Muscle of back (tissue), 11 donors: Measurements from ENCODE around the gene TIAM1. TPM values are rescaled to one million over a fixed set of nuclear protein-coding genes. Genes with fewer than 3 reads are reported as not detected.
"Not testable (repeated sequence)": the region's sequence is repeated elsewhere in the genome, so short reads cannot be mapped to it uniquely, and the experiment has no call there.

Experiments
- DNase-seq, 3 donors: peaks; one replicate each; pipeline versions ENCODE4 v3.0.0 to v3.0.0-alpha.2; 2013
- polyA plus RNA-seq, 10 donors: library from polyadenylated mRNA; unstranded; fragments of 120-200 nt; gene quantifications; one replicate each; pipeline ENCODE4 v1.2.1, GENCODE V29; 2013; ENCODE audit not compliant: insufficient read length in 10 of 10

Gene TIAM1
- polyA plus RNA-seq, 10 donors, result 8.6 to 23.1 (median 12.9) TPM

DNA sequence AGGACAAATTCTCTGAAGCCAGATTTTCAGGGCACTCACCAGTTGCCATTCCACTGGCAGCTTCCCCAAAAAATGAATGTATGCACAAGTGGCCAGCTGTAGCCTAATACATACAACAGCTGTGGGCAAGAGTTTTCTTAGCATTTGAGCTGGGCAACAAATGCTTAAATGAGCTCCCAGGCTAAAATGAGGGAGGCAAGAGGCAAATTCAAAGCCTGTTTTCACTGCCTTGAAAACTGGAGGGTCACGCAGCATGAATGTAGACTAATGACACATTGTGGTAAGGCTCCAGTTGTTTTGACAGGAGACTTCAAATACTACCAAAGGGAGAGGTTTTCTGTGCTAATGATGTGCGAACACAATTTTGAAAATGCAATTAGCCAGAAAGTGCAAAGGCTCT, 88.2 kb downstream of the TIAM1 start:
- DNase-seq, result peak in 2 of 3 donors; percentile 23 to 59

DNA sequence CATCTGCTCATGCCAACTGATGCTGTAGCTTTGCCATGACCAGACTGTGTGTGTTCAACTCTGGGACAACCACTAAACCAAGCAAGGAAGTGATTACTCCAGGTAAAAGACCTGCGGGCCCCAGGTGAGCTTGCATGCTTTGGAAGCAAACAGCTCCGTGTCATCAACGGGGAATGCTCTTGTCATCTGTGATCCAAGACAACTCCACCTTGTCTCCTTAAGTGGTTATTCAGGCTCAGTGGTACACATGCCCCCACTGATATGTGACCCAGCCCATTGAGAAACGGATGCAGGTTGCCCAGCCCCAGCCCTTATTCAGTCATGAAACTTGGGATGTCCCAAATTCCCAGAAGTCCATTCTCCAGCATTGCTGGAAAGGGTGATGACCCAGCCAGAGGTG, 89.0 kb downstream of the TIAM1 start:
- no peak for DNase-seq

DNA sequence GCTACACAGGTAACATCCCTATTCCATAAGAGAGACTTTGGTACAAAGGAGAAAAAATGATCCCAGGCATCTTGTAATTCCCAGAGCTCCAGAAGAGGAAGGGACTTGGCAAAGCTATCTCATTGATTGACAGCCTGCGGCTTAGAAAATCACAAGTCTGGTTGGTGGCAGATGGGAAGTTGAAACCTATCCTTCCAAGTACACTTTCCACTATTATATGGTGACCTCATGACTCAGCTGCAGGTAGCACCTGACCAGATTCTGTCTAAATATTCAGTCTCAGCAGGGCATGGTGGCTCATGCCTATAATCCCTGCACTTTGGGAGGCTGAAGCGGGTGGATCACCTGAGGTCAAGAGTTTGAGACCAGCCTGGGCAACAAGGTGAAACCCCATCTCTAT, 89.9 kb downstream of the TIAM1 start:
- DNase-seq, result no peak

DNA sequence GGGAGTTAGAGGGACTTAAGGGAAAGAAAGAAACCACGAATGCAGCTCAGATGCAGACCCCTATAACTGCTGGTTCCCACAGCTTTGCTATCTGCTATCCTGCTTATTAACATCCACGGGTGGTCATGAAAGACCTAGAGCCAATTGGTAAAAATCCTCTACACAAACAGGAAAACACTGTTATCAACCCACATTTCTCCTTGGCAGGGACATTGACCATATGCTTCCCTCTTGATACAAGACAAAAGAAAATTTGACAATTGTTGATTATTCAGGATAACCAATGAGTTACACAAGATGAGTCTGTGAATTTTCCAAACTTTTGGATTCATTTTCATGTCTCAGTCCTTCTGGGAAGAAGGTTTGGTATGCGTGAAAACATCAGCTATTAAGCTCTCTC, 90.4 kb downstream of the TIAM1 start:
- DNase-seq, result no peak

DNA sequence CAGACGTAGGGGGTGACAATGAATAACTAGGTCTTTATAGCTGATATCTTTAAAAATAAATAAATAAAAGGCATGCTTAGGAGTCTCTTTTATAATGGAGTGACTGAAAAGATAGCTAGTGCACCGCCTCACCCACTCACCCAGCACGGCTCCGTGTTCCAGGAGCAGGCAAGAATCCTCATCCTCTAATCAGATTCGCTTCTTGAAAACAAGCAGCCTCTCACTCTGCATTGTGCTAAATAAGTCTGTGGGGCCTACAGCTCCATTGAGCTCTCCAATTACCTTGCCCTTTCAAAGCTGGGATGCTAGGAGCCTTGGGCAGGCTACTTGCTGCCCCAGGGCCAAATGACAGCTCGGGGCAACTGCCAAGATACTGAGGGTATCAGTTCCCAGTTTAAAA, 91.5 kb downstream of the TIAM1 start:
- no peak for DNase-seq

DNA sequence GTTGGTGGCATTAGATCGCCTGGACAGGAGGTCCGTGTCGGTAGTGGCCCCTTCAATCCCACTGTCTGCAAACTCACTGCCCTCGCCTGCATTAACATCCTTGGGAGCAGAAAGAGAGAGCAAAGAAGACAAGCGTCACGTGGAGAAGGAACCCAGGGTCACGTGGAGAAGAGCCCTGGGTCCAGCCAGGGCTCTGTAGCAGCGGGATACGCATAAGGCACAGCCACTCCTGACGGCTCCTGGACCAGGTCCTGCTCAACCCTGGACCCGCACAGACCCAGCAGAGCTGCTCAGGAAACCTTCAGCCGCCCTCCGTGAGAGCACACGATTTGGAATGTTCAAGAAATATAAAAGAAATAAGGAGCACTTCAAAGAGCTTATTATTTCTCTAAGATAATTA, 92.0 kb downstream of the TIAM1 start:
- no peak for DNase-seq

DNA sequence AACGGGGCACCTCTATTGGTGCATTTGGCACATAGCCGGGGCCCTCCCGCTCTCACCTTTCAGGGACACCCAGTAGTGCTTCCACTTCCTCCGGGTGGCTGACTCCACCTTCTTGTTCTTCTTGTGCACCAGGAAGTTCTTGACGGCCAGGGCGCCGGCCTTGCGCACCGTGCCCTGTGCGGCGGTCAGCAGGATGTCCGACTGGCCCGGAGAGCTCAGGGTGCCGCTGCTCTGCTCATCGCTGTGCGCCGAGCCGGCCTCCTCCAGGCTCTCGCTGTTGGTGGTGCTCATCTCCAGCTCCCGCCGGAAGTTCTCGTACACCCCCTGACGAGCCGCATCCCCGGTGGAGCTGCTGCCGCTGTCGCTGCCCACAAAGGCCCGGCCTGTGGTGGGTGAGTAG, 92.4 kb downstream of the TIAM1 start:
- DNase-seq, result no peak

DNA sequence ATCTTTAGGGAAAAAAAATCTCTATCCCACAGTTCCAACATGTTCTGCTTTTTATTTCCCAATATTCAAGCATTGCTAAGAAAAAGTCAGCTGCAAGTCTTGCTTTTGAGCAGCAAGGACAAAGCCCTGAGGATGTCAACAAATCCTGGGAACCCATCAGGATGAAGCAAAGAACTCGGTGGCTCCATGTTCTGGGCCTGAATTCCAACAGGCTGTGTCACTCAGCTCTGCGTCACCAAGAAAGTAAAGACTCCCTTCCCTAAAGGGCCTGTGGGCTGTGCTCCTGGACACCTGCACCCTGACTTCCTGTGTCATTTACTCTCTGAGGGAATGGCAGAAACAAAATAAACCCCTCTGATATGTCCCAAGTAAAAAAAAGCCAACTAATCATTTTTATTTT, 95.5 kb downstream of the TIAM1 start:
- DNase-seq, result no peak

DNA sequence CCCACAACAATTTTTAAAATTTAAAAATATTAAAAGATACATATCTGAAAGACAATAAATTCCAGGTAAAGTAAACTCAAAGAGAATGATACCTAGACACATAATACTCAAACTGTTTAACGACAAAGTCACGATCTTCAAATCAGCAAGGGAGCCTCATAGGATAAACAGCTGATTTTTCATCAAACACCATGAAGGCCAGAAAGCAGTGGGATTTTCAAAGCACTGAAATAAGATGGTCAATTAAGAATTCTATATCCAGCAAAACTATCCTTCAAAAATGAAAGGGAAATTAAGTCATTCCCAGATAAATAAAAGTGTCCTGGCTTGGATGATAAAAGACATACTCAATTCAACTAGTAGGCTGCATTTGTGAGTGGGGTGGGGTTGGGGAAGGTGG, 100.5 kb downstream of the TIAM1 start:
- no peak for DNase-seq

DNA sequence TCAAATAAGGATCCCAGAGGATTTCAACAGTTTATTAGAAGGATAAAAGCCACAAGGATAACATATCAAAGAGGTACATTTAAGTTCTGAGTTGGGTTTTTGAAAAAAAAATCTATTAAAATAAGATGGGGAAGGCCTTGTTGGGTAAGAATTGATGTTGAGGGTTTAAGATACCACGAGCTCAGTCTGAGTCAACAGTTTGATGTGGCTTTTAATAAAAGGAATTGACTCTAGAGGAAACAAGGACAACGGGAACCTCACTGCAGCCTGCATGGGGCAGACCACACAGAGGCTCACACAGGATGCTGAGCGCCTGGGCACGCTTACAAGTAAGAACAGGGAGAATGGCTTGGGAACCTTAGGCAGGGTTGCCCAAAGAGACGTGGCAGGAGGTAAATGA, 107.5 kb downstream of the TIAM1 start:
- DNase-seq, result no peak

DNA sequence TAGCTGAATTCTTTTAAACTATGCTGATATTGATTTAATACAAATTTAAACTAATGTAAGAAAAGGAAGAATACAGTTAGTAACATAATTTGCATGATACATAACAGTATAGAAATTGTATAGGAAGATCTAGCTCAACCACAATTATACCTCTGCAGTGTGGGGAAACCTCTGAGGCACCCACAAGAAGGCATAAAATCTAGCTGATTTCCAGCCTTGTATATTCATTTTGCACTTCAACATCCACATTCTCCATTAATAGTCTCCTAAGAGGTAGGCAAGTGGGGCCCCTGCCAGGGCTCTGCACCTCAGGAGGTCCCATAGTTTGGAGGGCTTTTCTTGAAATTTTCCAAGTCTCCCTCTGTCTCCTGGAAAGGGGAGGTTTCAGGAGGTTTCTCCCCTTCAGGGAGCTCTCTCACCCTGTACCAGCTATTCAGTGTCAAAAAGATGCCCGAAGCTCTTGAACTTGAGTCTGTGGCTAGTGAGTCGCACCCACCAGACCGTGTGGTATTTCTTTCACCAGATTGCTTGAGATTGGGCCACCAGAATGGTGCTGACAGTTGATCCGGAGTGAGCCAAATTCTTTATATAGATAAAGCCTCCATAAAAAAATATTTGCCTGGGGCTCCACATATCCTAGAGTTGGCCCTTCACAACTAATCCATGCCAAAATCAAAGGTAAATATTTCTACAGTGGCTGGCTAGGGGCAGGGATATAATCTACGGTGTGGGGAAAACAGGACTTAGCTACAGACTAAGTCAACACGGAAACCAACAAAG, 108.2 kb downstream of the TIAM1 start:
- DNase-seq, result no peak

DNA sequence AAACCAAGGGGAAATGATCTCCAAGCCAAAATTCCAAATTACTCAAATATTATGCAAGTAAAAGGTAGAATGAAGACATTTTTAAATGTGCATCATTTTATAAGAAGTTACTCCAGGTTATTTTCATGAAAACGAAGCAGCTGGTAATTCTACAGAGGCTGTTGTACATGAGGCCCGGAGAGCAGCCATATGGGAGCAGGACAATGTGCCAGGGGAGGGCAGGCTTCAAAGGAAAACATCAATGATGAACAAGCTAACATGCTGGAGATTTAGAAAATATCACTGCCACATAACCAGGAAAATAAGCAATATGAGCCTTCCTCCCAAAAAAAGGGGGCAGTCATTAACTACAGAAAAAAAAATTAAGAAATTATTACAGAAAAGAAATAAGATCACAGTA, 109.1 kb downstream of the TIAM1 start:
- DNase-seq, result no peak

DNA sequence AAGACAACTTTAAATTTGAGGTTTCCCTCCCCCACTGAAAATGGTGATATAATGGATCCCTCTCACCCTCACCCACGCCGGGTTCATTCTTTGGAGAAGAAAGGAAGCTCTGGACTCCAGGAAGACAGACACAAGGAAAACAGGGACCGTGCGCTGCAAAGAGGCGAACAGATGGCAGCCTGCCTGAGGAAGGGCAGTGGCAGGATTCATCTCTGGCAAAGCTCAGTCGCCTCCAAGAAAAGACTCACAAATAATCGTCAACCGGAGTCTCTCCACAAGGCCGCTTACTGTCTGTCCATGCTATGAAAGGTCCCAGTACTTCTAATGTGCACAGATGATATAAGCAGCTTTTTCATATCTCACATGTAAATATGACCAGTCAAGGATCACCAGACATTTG, 110.3 kb downstream of the TIAM1 start:
- no peak for DNase-seq

DNA sequence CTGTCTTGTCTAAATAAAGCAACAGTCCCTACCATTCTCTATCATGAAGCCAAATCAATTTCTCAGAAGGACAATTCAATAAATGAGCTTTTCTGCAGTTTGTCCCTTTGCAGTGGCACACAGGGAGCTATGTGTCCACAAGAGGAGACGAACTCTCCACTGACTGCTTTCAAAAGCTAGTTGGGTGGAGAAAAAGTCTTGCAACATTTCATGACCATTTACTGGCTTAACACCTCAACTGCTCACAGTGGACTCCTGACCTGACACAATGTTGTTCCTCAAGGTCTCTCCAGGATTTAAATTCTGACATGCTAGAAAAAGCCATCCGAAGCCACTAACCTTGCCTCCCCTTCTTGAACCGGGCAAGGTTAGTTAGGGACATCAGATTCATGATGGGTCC, 111.7 kb downstream of the TIAM1 start:
- no peak for DNase-seq

DNA sequence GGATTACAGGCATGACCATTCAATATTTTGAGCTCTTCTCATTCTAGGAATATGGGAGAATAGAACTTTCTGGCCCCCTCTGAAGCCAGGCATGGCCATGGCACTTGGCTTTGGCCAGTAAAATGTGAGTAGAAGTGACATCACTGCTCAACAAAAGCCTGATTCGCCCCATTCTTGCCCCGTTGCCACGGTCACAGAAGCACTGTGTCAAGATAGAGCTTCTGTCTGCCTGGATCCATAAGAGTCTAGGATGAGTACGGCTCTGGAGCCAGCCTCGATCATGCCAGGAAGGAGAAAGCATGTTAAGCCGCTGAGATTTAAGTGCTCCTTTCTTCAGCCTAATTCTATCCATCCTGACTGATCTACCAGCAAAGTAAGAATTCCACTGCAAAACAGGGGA, 113.1 kb downstream of the TIAM1 start:
- no peak for DNase-seq

DNA sequence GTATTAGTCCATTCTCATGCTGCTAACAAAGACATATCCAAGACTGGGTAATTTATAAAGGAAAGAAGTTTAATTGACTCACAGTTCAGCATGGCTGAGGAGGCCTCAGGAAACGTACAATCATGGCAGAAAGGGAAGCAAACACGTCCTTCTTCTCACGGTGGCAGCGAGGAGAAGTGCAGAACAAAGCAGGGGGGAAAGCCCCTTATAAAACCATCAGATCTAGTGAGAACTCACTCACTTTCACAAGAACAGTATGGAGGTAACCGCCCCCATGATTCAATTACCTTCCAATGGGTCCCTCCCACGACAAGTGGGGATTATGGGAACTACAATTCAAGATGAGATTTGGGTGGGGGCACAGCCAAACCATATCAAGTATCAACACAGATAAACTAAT, 115.3 kb downstream of the TIAM1 start:
- not testable (repeated sequence) for DNase-seq

DNA sequence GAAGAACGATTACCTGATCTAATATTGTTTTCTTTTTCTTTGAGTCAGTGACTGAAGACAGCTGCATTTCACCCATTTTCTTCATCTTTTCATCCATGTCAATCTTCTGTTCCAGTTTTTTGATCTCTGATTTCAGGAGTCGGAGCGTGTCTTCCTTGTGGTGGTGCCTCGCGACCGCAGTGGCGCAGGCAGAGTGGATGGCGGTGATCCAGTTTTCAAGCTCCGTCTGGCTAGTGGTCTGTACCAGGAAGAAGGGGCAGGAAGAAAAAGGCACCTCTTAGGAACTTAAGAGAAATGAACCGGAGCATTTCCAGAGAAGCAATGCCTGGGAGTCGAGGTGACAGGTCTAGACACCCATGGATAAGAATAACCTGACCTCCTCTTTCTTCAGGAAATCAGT, 118.3 kb downstream of the TIAM1 start:
- DNase-seq, result no peak

DNA sequence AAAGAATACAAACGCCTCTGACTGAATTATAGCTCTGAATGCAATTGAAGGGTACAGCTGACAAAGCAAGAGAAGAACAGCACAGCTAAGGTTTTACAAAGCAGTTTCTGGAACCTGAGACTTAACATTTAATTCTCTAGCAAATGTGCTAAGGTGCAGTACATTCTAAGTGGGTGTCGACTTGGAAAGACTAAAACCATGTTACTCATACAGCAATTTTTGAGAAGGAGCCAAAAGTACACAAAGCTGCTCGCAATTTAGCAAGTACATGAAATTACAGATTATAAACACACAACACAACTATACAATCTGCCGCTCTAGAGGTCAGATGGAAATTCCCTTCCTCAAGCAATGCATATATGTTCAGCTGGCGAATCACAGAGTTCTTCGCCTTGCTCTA, 121.9 kb downstream of the TIAM1 start:
- DNase-seq, result no peak

DNA sequence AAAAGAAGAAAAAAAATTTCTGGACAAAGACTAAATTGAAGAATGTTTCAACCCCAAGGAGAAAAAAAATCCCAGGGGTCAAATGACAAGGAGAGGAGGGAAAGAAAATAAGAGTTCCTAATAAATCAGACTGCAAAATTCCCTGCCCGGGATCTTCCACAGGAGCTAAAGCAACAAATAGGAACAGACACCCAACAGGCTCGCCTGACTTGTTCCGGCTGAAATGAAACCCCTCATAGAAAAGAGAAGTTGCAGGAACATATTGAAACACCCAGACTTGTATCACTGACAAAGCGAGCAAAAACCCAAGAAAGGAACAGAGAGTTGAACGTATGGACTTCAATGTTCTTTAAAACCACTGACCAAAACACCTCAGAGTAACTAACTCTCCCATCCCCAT, 123.0 kb downstream of the TIAM1 start:
- no peak for DNase-seq

DNA sequence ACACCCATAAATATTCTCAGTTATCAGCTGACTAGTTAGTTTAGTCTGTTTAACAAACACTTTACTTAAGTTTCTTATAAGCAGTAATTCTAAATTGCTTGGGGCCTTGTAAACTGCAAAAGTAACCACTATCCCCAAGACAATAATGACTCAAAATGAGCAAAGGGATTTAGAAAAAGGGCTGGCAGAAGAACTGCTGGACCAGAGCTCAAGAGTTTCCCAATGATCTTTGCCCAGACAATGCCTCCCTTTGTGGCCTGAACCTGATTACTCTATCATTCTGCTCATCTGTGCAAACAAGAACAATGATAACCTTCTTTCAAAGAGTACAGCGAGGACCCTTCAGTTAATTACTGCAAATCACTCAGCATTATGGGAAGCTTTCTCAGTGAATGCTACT, 123.5 kb downstream of the TIAM1 start:
- no peak for DNase-seq

DNA sequence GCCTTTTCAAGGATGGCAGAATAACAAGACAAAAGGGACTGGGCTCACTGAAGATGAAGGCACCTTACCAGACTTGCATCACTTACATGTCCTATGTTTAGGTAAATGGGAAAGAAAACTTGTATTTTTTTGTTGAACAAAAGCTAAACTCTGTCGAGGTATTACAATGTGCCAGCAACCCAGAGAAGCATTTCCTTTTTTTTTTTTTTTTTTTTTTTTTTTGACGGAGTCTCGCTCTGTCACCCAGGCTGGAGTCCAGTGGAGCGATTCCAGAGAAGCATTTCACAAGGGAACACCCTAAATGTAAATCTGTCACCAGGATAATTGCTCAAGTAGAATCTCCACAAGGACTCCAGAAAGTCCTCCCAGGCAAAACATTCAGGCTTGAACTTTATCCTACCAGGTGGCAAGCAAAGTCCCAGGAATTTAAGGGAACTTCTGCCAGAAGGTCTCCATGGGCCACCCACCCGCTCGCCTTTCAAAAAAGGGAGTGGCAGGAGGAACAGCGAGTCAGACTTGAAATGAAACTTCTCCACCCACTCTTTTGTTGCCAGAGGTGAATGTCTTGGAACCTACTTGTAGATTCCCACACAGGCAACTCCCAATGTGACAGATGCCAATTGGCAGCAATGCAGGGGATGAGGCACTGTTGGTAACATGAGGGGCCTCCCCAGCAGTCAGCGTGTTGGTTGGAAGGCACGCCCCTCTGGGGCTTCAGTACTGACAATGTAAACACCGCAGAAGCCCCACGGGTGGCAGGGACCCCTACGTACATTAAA, 125.0 kb downstream of the TIAM1 start:
- DNase-seq, result peak; percentile 33 to 66 (median 41)

DNA sequence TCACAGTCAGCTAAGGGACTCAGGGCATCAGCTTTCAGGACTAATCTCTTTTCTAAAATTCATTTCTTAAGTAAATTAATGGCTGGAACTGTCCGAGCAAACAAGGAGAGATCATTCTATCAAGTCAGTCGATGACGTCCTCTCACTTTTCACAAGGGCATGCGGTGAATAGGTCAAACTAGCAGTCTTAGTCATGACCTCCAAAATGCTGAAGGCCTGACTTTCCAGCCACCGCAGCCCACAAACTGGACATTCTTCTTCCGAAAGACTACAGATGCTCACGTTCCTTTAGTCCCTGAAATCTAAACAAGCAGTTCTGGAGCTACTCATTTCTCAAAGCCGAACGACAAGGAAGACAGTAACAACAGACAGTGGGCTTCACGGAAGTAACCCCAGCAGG, 127.9 kb downstream of the TIAM1 start:
- no peak for DNase-seq

DNA sequence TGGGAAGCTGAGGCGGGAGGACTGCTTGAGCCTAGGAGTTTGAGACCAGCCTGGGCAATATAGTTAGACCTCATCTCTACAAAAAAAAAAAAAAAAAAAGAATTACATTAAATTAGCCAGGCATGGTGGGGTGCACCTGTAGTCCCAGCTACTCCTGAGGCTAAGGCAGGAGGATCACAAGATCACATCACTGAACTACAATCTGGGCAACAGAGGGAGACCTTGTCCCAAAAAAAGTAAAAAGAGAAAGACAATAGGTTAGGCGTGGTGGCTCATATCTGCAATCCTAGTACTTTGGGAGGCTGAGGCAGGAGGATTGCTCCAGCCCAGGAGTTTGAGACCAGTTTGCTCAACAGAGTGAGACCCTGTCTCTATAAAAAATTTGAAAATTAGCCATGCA, 130.3 kb downstream of the TIAM1 start:
- DNase-seq, result no peak

DNA sequence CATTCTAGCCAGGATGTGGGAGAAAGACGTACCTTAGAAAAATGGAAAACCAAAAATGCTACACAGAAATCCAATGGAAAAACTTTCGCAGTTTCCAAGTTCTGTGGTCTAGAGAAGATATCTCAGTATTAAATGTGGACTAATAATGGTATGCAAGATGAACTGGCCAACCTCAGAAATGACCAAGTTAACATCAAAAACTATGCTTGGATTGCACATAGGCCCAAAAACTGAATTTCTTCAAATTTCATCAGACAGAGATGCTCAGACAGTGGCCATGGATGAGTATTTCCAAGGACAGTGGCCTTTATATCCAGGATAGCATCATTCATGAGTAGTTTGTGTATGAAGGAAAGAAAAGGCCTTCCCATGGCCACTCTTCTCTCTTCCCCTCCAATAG, 132.2 kb downstream of the TIAM1 start:
- no peak for DNase-seq
